ENCODE results near the gene KIN. TPM values are rescaled to one million over a fixed set of nuclear protein-coding genes. Genes with fewer than 3 reads are reported as not detected.

The KIN gene
- total and polyA plus RNA-seq, 11 donors = 2.5 to 10.7 (median 5.7) TPM

DNA sequence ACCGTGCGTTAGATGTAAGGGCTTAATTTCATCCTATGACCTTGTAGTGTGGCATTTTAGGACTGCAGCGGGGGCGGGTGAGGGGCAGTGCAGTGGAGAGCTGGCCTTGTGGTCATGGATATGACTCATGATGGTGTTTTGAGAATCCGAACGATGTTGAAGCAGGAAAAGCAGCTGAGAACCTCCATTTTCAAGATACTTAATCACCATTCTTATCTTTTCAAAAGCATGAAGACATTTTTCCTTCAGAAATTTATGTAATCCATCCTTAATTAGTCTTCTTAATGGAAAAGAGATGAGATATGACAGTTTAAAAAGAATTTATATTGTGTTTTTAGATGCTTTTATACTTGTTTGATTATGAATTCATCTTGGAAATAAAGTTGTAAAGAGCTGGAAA is 9.8 kb upstream of the KIN start:
- DNase-seq (peak in 4 of 5 donors; percentile 59 to 70 (median 66)), ATAC-seq (peak; percentile 80 to 94 (median 84))
- 35 to 47% (median 41%) methylated on average over 6 of the region's 6 CpGs for WGBS, 4 donors
- intact Hi-C loops (cut with DNase I) = loop anchor here in 1 of 10 donors (2.0 kb wide), 1 partner anchor 19 kb away; no protein-coding TSS in a partner anchor
- H3K9me3 ChIP-seq = no peaks in the 10 kb centered on the region
- H3K36me3 ChIP-seq = peaks cover 0 to 68% (median 58%) of the 10 kb centered on the region in 9 donors
- H3K4me1 ChIP-seq = peaks cover 0 to 60% (median 27%) of the 10 kb centered on the region in 12 donors
- H3K27me3 ChIP-seq = no peaks in the 10 kb centered on the region
- H3K27ac ChIP-seq = peak overlapping the region in 9 of 12 donors; percentile 47 to 84 (median 71)
- H3K4me3 ChIP-seq = no peak overlapping the region
- TF ChIP-seq, protein P1, sequence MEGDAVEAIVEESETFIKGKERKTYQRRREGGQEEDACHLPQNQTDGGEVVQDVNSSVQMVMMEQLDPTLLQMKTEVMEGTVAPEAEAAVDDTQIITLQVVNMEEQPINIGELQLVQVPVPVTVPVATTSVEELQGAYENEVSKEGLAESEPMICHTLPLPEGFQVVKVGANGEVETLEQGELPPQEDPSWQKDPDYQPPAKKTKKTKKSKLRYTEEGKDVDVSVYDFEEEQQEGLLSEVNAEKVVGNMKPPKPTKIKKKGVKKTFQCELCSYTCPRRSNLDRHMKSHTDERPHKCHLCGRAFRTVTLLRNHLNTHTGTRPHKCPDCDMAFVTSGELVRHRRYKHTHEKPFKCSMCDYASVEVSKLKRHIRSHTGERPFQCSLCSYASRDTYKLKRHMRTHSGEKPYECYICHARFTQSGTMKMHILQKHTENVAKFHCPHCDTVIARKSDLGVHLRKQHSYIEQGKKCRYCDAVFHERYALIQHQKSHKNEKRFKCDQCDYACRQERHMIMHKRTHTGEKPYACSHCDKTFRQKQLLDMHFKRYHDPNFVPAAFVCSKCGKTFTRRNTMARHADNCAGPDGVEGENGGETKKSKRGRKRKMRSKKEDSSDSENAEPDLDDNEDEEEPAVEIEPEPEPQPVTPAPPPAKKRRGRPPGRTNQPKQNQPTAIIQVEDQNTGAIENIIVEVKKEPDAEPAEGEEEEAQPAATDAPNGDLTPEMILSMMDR (IDR thresholded peaks at IDR 0.05) = no peak
- TF ChIP-seq POLR2A (IDR thresholded peaks at IDR 0.05) = no peak

DNA sequence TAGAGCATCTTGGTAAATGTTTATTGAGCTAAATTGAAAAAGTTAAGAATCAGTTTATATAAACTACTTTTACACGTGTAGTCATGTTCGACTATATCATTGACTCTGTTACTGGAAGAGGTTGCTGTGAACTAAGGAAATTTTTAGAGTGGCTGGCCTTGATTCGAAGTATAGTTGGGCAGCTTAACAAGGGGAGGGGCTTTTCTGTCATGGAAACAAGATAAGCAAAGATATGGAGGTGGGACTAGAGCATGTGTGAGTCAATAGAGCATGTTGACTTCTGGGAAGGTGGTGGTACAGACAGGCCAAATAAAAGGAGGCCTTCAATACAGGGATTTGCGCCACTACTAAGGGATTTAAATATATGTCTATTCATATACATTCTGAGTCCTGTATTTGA is 7.8 kb upstream of the KIN start:
- DNase-seq = no peak
- Histone ChIP-seq H3K27ac (peak overlapping the region in 9 of 12 donors; percentile 9 to 78 (median 54)), H3K36me3 (peaks cover 0 to 68% (median 45%) of the 10 kb centered on the region in 9 donors), H3K4me1 (peaks cover under 1 to 74% (median 43%) of the 10 kb centered on the region in 12 donors), H3K9me3 (no peaks in the 10 kb centered on the region), H3K27me3 (no peaks in the 10 kb centered on the region), H3K4me3 (no peak overlapping the region)
- intact Hi-C loops (cut with DNase I) = loop anchor here in 1 of 10 donors (2.0 kb wide), 1 partner anchor 21 kb away; no protein-coding TSS in a partner anchor
- 31 to 55% (median 40%) methylated on average over 4 of the region's 4 CpGs for WGBS, 4 donors
- peak; percentile 79 to 94 (median 86) for ATAC-seq
- TF ChIP-seq, protein P1 (IDR thresholded peaks at IDR 0.05) = no peak
- no peak for TF ChIP-seq POLR2A (IDR thresholded peaks at IDR 0.05)

DNA sequence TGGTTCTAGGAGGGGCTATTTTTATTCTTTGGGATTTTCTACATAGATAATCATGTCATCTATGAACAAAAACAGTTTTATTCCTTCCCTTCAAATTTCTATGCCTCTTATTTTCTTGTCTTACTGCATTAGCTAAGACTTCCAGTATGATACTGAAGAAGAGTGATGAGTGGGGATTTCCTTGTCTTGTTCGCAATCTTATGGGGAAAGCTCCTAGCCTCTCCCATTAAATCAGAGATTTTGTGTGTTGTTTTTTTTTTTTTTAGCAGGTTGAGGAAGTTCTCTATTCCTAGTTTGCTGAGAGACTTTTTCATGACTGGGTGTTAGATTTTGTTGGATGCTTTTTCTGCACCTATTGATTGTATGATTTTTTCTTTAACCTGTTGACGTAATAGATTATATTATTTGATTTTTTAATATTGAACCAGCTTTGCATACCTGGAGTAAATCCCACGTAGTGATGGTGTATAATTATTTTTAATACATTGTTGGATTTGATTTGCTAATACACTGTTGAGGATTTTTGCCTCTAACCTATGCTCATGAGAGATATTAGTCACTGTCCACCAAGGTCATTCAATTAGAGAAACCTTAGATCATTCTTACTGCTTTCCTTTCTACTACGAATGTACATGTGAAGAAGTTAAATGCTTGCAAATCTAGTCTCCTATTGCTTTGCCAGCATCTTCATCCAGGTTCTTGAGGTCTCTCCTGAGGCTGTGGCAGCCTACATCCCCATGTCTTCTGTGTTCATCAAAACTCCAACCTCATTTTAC is 6.6 kb upstream of the KIN start:
- no peak for ATAC-seq
- DNase-seq = no peak
- H3K27me3 ChIP-seq = no peaks in the 10 kb centered on the region
- no peaks in the 10 kb centered on the region for H3K9me3 ChIP-seq
- 50 to 64% (median 60%) methylated on average over 4 of the region's 4 CpGs for WGBS, 4 donors
- H3K4me3 ChIP-seq = no peak overlapping the region
- intact Hi-C loops (cut with DNase I) = no loop called here
- H3K4me1 ChIP-seq = peaks cover 6 to 84% (median 52%) of the 10 kb centered on the region in 12 donors
- TF ChIP-seq, protein P1 (IDR thresholded peaks at IDR 0.05) = no peak
- no peak for TF ChIP-seq POLR2A (IDR thresholded peaks at IDR 0.05)
- H3K36me3 ChIP-seq = peaks cover 0 to 56% (median 35%) of the 10 kb centered on the region in 9 donors
- H3K27ac ChIP-seq = peak overlapping the region in 6 of 12 donors; percentile 18 to 78 (median 59)

DNA sequence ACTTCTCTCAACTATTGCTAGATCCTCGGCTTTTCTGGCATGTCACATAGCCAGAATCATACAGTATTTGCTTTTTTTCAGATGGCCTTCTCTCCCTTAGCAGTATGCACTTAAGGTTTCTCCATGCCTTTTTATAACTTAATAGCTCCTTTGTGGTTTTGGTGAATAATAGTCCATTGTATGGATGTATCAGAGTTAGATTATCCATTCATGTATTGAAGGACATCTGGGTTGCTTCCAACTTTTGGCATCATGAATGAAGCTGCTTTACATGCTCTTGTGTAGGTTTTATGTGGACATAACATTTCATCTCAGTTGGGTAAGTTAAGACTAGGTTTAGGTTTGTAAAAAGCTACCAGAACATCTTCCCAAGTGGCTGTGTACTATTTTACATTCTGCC is 4.7 kb upstream of the KIN start:
- TF ChIP-seq POLR2A (IDR thresholded peaks at IDR 0.05) = no peak
- TF ChIP-seq, protein P1 (IDR thresholded peaks at IDR 0.05) = no peak
- ATAC-seq = no peak
- Histone ChIP-seq H3K9me3 (no peaks in the 10 kb centered on the region), H3K36me3 (peaks cover 0 to 38% (median 16%) of the 10 kb centered on the region in 9 donors), H3K4me3 (no peak overlapping the region), H3K4me1 (peaks cover 6 to 86% (median 52%) of the 10 kb centered on the region in 12 donors), H3K27me3 (no peaks in the 10 kb centered on the region), H3K27ac (no peak overlapping the region)
- WGBS, 4 donors = 43 to 61% (median 57%) methylated on average over 1 of the region's 1 CpG
- DNase-seq = no peak
- intact Hi-C loops (cut with DNase I) = no loop called here

Data from heart left ventricle (tissue), 16 donors.